GM18511 (cell line): ENCODE results near the gene CYSRT1.

Experiments used
- ATAC-seq: cut with Tn5 transposase; IDR thresholded peaks from one replicate; pipeline ENCODE4 v1.9.1; 2021; ENCODE audit warnings: mild to moderate bottlenecking, moderate library complexity; ENCODE audit not compliant: unreplicated experiment

CYSRT1 gene

DNA sequence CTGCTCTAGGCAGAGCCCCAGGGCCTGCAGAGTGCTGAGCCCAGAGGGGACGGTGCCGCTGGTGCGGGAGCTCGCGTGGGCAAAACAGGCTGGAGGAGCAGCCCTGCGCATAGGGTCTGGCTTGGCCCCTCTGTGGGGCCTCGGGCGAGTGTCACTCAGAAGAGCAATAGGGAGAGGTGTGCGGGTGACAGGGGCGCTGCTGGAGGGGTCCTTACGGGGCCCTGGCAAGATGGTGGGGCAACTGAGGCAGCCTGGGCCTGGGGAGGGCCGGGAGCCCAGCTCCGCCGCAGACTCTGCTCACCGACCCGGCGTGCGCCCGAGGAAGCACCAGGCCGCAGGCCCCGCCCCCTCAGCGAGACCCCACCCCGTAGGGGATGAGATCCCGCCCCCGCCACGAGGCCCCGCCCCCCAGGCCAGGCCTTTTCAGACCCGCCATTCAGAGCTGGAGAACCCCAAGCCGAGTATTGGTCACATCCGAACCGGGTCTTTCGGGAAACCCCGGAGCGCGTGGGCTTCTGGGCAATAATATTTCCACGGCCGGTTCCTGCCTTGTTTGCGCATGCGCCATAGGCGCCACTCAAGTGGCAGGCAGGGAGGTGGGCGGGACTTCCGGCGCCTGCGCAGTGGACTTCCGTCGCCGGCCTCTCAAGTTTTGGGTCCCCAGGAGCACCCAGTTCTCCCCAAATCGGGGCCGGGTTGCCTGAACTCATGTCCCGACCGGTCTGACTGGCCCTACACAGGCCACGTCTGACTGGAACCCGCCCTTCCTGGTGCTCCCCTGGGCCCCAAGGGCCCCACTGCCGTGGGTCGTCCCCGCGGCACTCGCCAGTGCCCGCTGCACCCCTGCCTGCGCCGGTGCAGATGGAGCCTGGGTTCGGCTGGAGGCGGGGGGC, 1.6 kb upstream of the CYSRT1 start:
- peak; percentile 79 for ATAC-seq

- ATAC-seq = no peak
These were observed 841 bp downstream of the CYSRT1 start for GRCh38 chr9:137225699-137226331.

GRCh38 chr9:137226338-137227053, 1.5 kb downstream of the CYSRT1 start:
- no peak for ATAC-seq

- no peak for ATAC-seq
These were observed 2.3 kb downstream of the CYSRT1 start, which contains the start of gene RNF224 for GRCh38 chr9:137227054-137227852. Gene RNF224 (plus strand): TSS chr9:137227502. CDS start chr9:137228336, 834 bp downstream.

GRCh38 chr9:137227853-137228505, 3.0 kb downstream of the CYSRT1 start:
- no peak for ATAC-seq

GRCh38 chr9:137228506-137228967, 3.6 kb downstream of the CYSRT1 start:
- no peak for ATAC-seq

- no peak for ATAC-seq
These were observed 4.3 kb downstream of the CYSRT1 start for GRCh38 chr9:137228968-137229896.

GRCh38 chr9:137229903-137230704, 5.1 kb downstream of the CYSRT1 start:
- no peak for ATAC-seq

GRCh38 chr9:137230705-137231371, 5.9 kb downstream of the CYSRT1 start, which contains the start of gene SLC34A3:
Gene SLC34A3 (plus strand): TSS chr9:137230901. CDS start chr9:137231703, 802 bp downstream.
- no peak for ATAC-seq

GRCh38 chr9:137231372-137232039, 6.5 kb downstream of the CYSRT1 start:
- ATAC-seq = no peak

GRCh38 chr9:137232101-137232500, 7.1 kb downstream of the CYSRT1 start:
- ATAC-seq = no peak

GRCh38 chr9:137232510-137232909, 7.5 kb downstream of the CYSRT1 start:
- ATAC-seq = no peak

- no peak for ATAC-seq
These were observed 8.4 kb downstream of the CYSRT1 start for GRCh38 chr9:137233143-137233980.

DNA sequence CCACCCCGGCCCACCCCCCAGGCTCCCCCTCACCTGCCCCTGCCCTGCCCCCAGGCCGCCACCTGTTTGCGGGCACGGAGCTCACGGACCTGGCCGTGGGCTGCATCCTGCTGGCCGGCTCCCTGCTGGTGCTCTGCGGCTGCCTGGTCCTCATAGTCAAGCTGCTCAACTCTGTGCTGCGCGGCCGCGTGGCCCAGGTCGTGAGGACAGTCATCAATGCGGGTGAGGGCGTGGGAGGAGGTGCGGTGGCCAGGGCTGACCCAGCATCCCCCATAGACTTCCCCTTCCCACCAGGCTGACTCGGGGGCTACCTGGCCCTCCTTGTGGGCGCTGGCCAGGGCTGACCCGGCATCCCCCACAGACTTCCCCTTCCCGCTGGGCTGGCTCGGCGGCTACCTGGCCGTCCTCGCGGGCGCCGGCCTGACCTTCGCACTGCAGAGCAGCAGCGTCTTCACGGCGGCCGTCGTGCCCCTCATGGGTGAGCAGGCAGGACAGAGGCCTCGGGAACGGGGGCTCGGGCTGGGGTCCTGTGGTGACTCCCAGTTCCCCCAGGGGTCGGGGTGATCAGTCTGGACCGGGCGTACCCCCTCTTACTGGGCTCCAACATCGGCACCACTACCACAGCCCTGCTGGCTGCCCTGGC, 9.2 kb downstream of the CYSRT1 start:
- ATAC-seq = no peak

- ATAC-seq = no peak
These were observed 9.9 kb downstream of the CYSRT1 start for GRCh38 chr9:137234758-137235423.
